IPS DF 6.9 (cell line): Measurements from ENCODE around the gene ACAN.

Experiments
- DNase-seq: peaks from one replicate; pipeline ENCODE4 v3.0.0-alpha.2; 2013; ENCODE audit warnings: low read depth, low spot score
- H3K27ac ChIP-seq: one replicate; pipeline ENCODE4 v1.5.1; 2013; ENCODE audit warnings: low read length, control low read depth
- H3K27me3 ChIP-seq: 2 replicates; pipeline ENCODE4 v1.6.1; 2013; ENCODE audit warnings: mild to moderate bottlenecking, low read length; ENCODE audit not compliant: control insufficient read depth, insufficient read depth
- H3K36me3 ChIP-seq: 2 replicates; pipeline ENCODE4 v1.6.1; 2013; ENCODE audit warnings: low read length; ENCODE audit not compliant: control insufficient read depth, insufficient read depth
- H3K4me1 ChIP-seq: 2 replicates; pipeline ENCODE4 v1.6.1; 2013; ENCODE audit warnings: low read length; ENCODE audit not compliant: control insufficient read depth, insufficient read depth
- H3K4me3 ChIP-seq: 2 replicates; pipeline ENCODE4 v1.5.1; 2013; ENCODE audit warnings: mild to moderate bottlenecking, low read length
- H3K9me3 ChIP-seq: 2 replicates; pipeline ENCODE4 v1.6.1; 2013; ENCODE audit warnings: low read length, inconsistent platforms; ENCODE audit not compliant: control insufficient read depth, insufficient read depth
- WGBS: extraction: QIAGEN DNeasy Blood & Tissue Kit; methylation state at CpG from one replicate; pipeline ENCODE4 v1.1.7; 2013; ENCODE audit warnings: mixed read lengths, missing lambda C conversion rate; ENCODE audit not compliant: insufficient read length, insufficient coverage; 5-methylcytosine and 5-hydroxymethylcytosine counted together

Gene ACAN

GRCh38 chr15:88782465-88782864, 20.8 kb upstream of the ACAN start:
- H3K9me3 ChIP-seq: no peaks in the 10 kb centered on the region
- no peak overlapping the region for H3K27ac ChIP-seq
- DNase-seq: no peak
- no CpG with 5 or more reads among the region's 8 CpGs for WGBS
- H3K4me1 ChIP-seq: no peaks in the 10 kb centered on the region
- H3K27me3 ChIP-seq: no peaks in the 10 kb centered on the region
- no peaks in the 10 kb centered on the region for H3K36me3 ChIP-seq
- H3K4me3 ChIP-seq: no peak overlapping the region

DNA sequence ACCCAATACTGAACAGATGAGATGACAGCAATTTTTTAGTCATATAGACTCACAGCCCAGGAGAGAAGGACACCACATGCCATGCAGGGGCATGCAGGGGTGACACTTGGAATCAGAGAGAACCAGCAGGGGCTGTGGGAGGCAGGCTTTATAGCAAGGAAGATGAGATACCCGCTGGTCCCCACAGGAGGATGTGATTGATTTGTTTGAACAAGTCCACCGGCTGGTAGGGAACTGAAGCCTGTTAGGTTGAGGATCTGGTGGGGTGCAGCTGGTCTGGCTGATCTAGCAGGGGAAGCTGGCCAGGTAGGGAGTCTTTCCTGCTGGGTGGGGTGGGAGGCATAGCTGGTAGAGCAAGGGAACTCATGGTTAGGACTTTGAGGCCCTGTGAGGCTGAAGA, 18.0 kb upstream of the ACAN start:
- H3K27me3 ChIP-seq: no peaks in the 10 kb centered on the region
- H3K4me3 ChIP-seq: no peak overlapping the region; the same call in 1 of the 2 replicates
- no peaks in the 10 kb centered on the region for H3K4me1 ChIP-seq
- no peaks in the 10 kb centered on the region for H3K36me3 ChIP-seq
- WGBS: no CpG with 5 or more reads among the region's 2 CpGs
- H3K27ac ChIP-seq: no peak overlapping the region
- no peaks in the 10 kb centered on the region for H3K9me3 ChIP-seq
- no peak for DNase-seq

DNA sequence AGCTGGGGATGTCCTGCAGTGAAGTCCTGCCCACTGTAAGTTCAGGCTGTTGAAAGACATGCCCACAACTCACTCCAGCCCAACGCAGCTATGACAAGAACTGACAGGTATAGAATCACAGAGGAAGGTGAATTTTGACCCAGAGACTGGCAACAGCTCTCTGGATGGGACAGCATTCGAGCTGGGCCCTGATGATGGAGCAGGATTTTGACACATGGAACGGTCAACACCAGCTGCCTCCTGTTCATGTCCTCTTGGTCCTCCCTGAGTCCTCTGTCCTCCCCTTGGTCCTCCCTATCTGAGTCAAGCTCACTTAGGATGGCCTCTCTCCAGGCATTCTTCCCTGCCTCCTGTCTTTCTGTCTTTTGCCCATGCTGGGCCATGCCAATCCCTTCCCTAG, 15.2 kb upstream of the ACAN start:
- Histone ChIP-seq H3K9me3 (no peaks in the 10 kb centered on the region), H3K27ac (no peak overlapping the region), H3K4me3 (no peak overlapping the region), H3K36me3 (no peaks in the 10 kb centered on the region), H3K4me1 (peaks cover 3% of the 10 kb centered on the region; the same call in 1 of the 2 replicates), H3K27me3 (no peaks in the 10 kb centered on the region)
- no CpG with 5 or more reads among the region's 3 CpGs for WGBS
- DNase-seq: no peak

DNA sequence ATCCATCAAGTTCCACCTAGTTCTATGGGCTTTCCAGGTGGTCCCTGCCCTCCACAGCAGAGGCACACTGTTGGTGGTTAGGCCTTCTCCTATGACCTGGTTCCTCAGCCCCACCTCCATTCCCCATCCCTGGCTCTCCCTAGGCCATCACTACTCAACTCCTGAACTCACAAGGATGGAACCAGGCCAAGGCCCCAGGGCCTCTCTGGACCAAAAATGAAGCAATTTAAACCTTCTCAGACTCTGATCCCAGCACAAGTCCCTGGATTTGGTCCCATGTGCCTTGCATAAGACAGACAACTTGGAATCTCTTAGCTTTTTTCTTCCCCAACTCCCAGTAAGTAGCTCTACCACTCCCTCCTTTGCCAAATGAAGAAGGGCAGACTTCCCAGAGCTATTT, 14.4 kb upstream of the ACAN start:
- Histone ChIP-seq H3K27me3 (no peaks in the 10 kb centered on the region), H3K4me1 (peaks cover 3% of the 10 kb centered on the region; the same call in 1 of the 2 replicates), H3K36me3 (no peaks in the 10 kb centered on the region), H3K4me3 (no peak overlapping the region), H3K9me3 (no peaks in the 10 kb centered on the region), H3K27ac (no peak overlapping the region)
- DNase-seq: no peak

DNA sequence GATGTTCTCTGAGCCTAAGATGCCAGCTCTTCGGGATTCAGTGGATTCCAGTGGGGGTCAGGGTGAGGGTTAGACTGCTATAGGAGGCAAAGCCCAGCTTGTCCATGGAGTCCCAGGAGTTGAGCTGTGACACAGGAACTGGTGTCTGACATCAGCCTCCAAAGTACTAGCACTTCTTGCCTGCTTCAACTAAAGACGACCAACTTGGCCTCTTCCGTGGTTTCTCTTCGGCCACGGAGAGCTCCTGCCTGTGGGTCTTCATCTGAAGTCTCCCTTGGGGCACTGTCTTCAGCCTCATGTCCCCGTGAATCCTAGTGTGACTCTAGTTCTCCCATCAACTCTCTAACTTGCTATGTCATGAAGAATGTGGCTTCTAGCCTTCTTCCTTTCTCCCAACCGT, 12.8 kb upstream of the ACAN start:
- no CpG with 5 or more reads among the region's 7 CpGs for WGBS
- H3K27me3 ChIP-seq: no peaks in the 10 kb centered on the region
- H3K27ac ChIP-seq: no peak overlapping the region
- no peak overlapping the region for H3K4me3 ChIP-seq
- H3K36me3 ChIP-seq: no peaks in the 10 kb centered on the region
- H3K4me1 ChIP-seq: peaks cover 3% of the 10 kb centered on the region; the same call in 1 of the 2 replicates
- H3K9me3 ChIP-seq: no peaks in the 10 kb centered on the region
- DNase-seq: no peak

DNA sequence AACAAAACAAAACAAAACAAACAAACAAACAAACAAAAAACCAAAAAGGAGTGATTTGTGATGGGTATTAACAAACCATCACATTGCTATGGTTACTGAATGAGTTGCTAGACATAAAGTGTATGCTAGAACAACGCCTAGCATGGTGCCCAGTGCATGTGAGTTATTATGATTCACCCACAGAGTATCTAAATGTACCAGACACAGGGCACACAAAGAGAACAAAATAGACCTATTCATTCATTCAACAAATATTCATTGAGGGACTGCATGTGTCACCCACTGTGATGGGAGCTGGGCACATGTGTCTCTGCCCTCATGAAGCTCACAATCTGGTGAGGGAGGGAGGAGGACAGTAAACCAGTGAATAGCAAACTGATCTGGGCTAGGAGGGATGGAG, 11.6 kb upstream of the ACAN start:
- peaks cover 3% of the 10 kb centered on the region; the same call in 1 of the 2 replicates for H3K4me1 ChIP-seq
- WGBS: no CpG with 5 or more reads among the region's 1 CpG
- H3K27ac ChIP-seq: no peak overlapping the region
- no peaks in the 10 kb centered on the region for H3K27me3 ChIP-seq
- no peak overlapping the region for H3K4me3 ChIP-seq
- H3K36me3 ChIP-seq: no peaks in the 10 kb centered on the region
- H3K9me3 ChIP-seq: no peaks in the 10 kb centered on the region
- no peak for DNase-seq

GRCh38 chr15:88792342-88793282, 10.6 kb upstream of the ACAN start:
- H3K9me3 ChIP-seq: no peaks in the 10 kb centered on the region
- H3K36me3 ChIP-seq: no peaks in the 10 kb centered on the region
- DNase-seq: no peak
- peaks cover 3% of the 10 kb centered on the region; the same call in 1 of the 2 replicates for H3K4me1 ChIP-seq
- H3K27ac ChIP-seq: no peak overlapping the region
- no peaks in the 10 kb centered on the region for H3K27me3 ChIP-seq
- no peak overlapping the region for H3K4me3 ChIP-seq
- WGBS: no CpG with 5 or more reads among the region's 22 CpGs

GRCh38 chr15:88794001-88794400, 9.2 kb upstream of the ACAN start:
- peaks cover 3% of the 10 kb centered on the region; the same call in 1 of the 2 replicates for H3K4me1 ChIP-seq
- DNase-seq: no peak
- H3K9me3 ChIP-seq: no peaks in the 10 kb centered on the region
- WGBS: no CpG with 5 or more reads among the region's 5 CpGs
- no peak overlapping the region for H3K4me3 ChIP-seq
- no peaks in the 10 kb centered on the region for H3K27me3 ChIP-seq
- H3K36me3 ChIP-seq: no peaks in the 10 kb centered on the region
- H3K27ac ChIP-seq: no peak overlapping the region

GRCh38 chr15:88797663-88798339, 5.4 kb upstream of the ACAN start:
- Histone ChIP-seq H3K27me3 (peaks cover 11% of the 10 kb centered on the region), H3K4me1 (no peaks in the 10 kb centered on the region), H3K4me3 (no peak overlapping the region), H3K9me3 (no peaks in the 10 kb centered on the region), H3K36me3 (no peaks in the 10 kb centered on the region), H3K27ac (no peak overlapping the region)
- no CpG with 5 or more reads among the region's 7 CpGs for WGBS
- DNase-seq: no peak

DNA sequence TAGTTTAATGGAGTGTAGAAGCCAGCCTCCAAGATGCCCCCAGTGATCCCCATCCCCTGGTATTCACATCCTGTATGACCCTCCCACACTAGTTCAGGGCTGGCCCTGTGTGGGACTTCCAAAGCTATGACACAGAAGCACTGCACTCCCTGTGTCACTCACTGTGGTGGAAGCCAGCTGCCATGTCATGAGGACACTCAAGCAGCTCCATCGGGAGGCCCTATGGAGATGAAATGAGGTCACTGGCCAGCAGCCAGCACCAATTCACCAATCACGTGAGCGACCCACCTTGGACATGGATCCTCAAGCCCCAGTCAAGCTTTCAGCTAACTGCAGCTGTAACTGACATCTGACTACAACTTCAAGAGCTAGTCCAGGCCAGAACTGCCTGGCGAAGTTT, 3.9 kb upstream of the ACAN start:
- H3K4me3 ChIP-seq: no peak overlapping the region
- DNase-seq: no peak
- H3K27ac ChIP-seq: no peak overlapping the region
- peaks cover 21% of the 10 kb centered on the region for H3K27me3 ChIP-seq
- H3K9me3 ChIP-seq: no peaks in the 10 kb centered on the region
- H3K4me1 ChIP-seq: no peaks in the 10 kb centered on the region
- no peaks in the 10 kb centered on the region for H3K36me3 ChIP-seq
- WGBS: no CpG with 5 or more reads among the region's 4 CpGs
